ENCODE data around the gene PRSS1.

GRCh38 chr7:142797391-142798377 lies 48.4 kb downstream of the PRSS1 start:
- TF ChIP-seq CTCF (IDR thresholded peaks at IDR 0.05), result no peak
- no peak for TF ChIP-seq POLR2AphosphoS5 (IDR thresholded peaks at IDR 0.05)
